HG03575 (cell line): ENCODE results near the gene CX3CL1.

Source experiments
- ATAC-seq: cut with Tn5 transposase; IDR thresholded peaks from one replicate; pipeline ENCODE4 v1.9.1; 2021; ENCODE audit not compliant: unreplicated experiment, insufficient number of reproducible peaks, low FRiP score; ENCODE audit errors: extremely low read depth

CX3CL1 gene

GRCh38 chr16:57426356-57426755 is 54.1 kb downstream of the CX3CL1 start:
- no peak for ATAC-seq

DNA sequence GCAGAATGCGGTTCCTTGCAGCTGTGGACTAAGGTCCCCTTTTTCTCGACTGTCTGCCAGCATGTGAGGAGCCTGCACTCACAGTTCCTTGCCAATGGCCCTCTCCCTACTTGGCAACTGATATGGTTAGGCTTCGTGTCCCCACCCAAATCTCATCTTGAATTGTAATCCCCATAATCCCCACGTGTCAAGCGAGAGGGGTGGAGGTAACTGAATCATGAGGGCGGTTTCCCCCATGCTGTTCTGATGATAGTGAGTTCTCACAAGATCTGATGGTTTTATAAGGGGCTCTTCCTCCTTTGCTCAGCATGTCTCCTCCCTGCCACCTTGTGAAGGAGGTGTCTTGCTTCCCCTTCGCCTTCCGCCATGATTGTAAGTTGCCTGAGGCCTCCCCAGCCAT is 55.0 kb downstream of the CX3CL1 start:
- ATAC-seq, result no peak

DNA sequence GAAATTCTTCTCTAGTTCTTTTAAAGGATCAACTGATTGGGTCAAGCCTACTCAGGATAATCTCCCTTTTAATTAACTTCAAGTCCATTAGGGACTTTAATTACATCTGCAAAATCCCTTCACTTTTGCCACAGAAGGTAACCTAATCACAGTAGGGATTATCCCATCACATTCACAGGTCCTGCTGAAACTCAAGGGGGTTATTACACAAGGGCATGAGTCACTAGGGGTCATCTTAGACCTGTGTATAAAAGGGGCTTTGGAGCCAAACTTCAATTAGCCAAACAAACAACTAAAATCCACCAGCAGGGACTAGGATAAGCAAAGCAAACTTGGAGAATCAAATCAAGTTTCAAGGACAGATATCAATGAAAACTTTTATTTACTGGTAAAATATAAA is 55.5 kb downstream of the CX3CL1 start:
- no peak for ATAC-seq

DNA sequence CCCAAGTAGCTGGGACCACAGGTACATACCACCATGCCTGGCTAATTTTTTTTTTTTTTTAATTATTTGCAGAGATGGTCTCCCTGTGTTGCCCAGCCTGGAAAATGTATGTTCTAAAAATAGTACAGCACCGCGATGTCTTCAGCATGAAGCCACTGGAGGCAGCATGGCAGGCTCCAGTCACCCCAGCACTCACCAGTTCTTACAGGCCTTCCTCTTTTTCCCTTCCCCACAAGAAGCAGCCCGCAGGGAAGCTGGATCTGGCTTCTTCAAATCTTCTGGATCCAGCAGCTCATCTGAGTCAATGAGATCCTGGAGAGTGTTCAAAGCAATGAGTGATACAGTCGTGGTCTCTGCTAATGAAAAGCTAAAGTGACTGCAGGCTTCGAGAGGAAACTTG is 58.7 kb downstream of the CX3CL1 start:
- ATAC-seq, result no peak

DNA sequence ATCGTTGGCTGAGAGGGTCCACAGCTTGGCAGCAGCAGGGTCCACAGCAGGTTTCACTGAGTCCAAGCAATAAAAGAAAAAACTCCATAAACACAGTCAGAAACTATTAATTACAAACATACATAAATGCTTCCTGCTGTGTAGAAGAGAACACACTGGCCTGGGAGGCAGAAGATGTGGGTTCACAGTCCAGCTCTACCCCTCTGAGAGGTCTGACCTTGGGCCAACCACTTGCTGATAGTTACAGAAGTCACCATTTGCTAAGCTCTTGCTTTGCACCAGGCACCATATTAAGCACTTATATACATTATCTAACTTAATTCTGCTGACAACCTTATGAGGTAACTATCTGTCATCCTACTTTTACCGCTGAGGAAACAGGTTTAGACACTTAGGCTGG is 60.2 kb downstream of the CX3CL1 start:
- ATAC-seq, result no peak

DNA sequence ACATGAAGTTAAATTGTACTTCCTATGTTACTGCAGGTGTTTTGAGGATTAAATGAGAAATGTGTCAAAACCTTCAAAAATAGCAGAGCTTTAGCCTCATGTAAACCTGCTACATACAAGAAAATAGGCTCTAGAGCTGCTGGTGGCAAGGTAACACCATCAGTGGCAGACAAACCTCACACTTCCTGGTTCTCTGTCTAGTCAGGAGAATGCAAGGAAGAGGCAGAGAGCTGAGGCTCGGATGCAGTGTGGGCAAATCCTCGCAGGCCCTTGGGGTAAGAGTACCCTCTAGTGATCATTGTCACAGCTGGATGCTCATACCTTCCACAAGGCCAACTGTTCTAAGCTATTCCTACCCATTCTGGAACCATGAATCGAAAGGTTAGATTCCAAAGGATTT is 60.7 kb downstream of the CX3CL1 start:
- ATAC-seq, result no peak

DNA sequence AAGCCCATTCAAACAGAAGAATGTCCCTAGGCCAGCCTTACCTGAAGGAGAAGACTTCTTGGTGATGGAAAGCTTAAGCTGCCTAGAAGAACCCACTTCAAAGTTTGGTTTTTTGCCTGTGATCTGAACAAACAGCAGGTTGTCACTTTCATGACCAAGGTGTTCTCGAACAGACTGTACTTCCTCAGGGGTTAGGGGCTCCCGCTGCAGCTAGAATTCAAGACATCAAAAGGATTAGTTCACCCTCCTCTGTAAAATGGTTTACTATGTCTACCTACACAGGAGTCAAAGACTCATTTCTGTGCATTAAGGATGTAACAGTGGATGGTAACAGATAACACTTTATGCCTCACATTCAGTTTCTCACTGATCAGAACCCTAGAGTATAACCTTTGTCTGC is 61.7 kb downstream of the CX3CL1 start:
- no peak for ATAC-seq
